A549 (cell line): ENCODE measurements around the gene COPZ1. TPM values are rescaled to one million over a fixed set of nuclear protein-coding genes. Genes with fewer than 3 reads are reported as not detected.

Experiments
- ATAC-seq, 2 experiments: fragments of 200-7000 bp in 1 of 2; fragments of >200 bp in 1 of 2; cut with Nextera tagmentation in 1 of 2; cut with Tn5 transposase in 1 of 2; 3 replicates each; pipeline versions ENCODE4 v1.8.0 to v1.9.1; 2018 to 2020; ENCODE audit warnings: mild to moderate bottlenecking in 1 of 2, moderate library complexity in 1 of 2
- CTCF ChIA-PET: fragments of 300-600 bp; sonication (Branson Sonifier 250); formaldehyde crosslinking; extraction: SDS; loops from one replicate; lab custom pipeline; 2021; ENCODE audit warnings: antibody characterized with exemption, inconsistent platforms; lab: Yijun Ruan, JAX
- POLR2A ChIA-PET: fragments of 350-600 bp; formaldehyde crosslinking; extraction: SDS; loops from one replicate; lab custom pipeline; 2021; ENCODE audit warnings: antibody characterized with exemption, inconsistent platforms; lab: Yijun Ruan, JAX
- DNase-seq, 2 experiments: peaks; one replicate each; pipeline versions ENCODE4 v3.0.0 to v3.0.0-alpha.2; 2011 to 2016; ENCODE audit warnings: low read depth in 1 of 2, low spot score in 1 of 2
- FAIRE-seq: peaks from 2 replicates; lab custom pipeline; 2011; peaks lifted over from hg19 to GRCh38; lab: Jason Lieb, UNC
- H3K27ac ChIP-seq, 2 experiments: fragments of >200 bp; sonication (Bioruptor Twin); formaldehyde crosslinking; 3 replicates each; pipeline ENCODE4 v1.5.1; 2016 to 2017
- H3K4me1 ChIP-seq: fragments of >200 bp; sonication (Bioruptor Twin); formaldehyde crosslinking; 3 replicates; pipeline ENCODE4 v1.6.1; 2016
- H3K4me2 ChIP-seq: fragments of >200 bp; sonication (Bioruptor Twin); formaldehyde crosslinking; 3 replicates; pipeline ENCODE4 v1.6.1; 2016
- H3K4me3 ChIP-seq: fragments of >200 bp; sonication (Bioruptor Twin); formaldehyde crosslinking; 3 replicates; pipeline ENCODE4 v1.5.1; 2016
- H3K9me3 ChIP-seq: fragments of >200 bp; sonication (Bioruptor Twin); formaldehyde crosslinking; 3 replicates; pipeline ENCODE4 v1.6.1; 2016
- CBX8 ChIP-seq: fragments of 200-600 bp; sonication (generic); IDR thresholded peaks from 2 replicates; pipeline ENCODE4 v1.6.1; 2016
- CHD2 ChIP-seq: fragments of 150-350 bp; IDR thresholded peaks from 2 replicates; pipeline ENCODE4 v1.6.1; 2014; ENCODE audit warnings: low read length; ENCODE audit not compliant: partially characterized antibody
- CHD4 ChIP-seq: fragments of 200-600 bp; sonication (generic); IDR thresholded peaks from 2 replicates; pipeline ENCODE4 v1.6.1; 2016; ENCODE audit warnings: antibody characterized with exemption, mild to moderate bottlenecking, borderline replicate concordance
- CTCF ChIP-seq: fragments of >200 bp; sonication (Bioruptor Twin); formaldehyde crosslinking; IDR thresholded peaks from 3 replicates; pipeline ENCODE4 v1.5.1; 2016
- EP300 ChIP-seq, 2 experiments: fragments of >200 bp; sonication (Bioruptor Twin); formaldehyde crosslinking; IDR thresholded peaks; 2 replicates in 1 of 2; 3 replicates in 1 of 2; pipeline ENCODE4 v1.6.1; 2016 to 2017
- FOSB ChIP-seq: fragments of 250-450 bp; sonication (Bioruptor Pico); IDR thresholded peaks from 2 replicates; pipeline ENCODE4 v1.5.0; 2020; ENCODE audit warnings: mild to moderate bottlenecking, moderate library complexity
- FOSL2 ChIP-seq, 2 experiments: fragments of 450-650 bp in 1 of 2; fragments of >200 bp in 1 of 2; sonication (Bioruptor Twin) in 1 of 2; formaldehyde crosslinking; IDR thresholded peaks; 2 replicates each; pipeline versions ENCODE4 v1.5.0 to v1.6.1; 2016 to 2020; ENCODE audit warnings: mild to moderate bottlenecking in 1 of 2, moderate library complexity in 1 of 2
- FOXS1 ChIP-seq: fragments of 250-450 bp; sonication (Bioruptor Pico); IDR thresholded peaks from 2 replicates; pipeline ENCODE4 v1.5.0; 2020; ENCODE audit warnings: mild to moderate bottlenecking, moderate library complexity
- HDAC2 ChIP-seq: fragments of 200-600 bp; sonication (generic); IDR thresholded peaks from 2 replicates; pipeline ENCODE4 v1.6.1; 2016
- HES2 ChIP-seq: fragments of >200 bp; sonication (Bioruptor Twin); formaldehyde crosslinking; IDR thresholded peaks from 2 replicates; pipeline ENCODE4 v1.6.1; 2016
- HOXB5 ChIP-seq: fragments of 250-450 bp; sonication (Bioruptor Pico); IDR thresholded peaks from 2 replicates; pipeline ENCODE4 v1.5.0; 2020; ENCODE audit warnings: mild to moderate bottlenecking, moderate library complexity
- JUN ChIP-seq, 2 experiments: fragments of >200 bp; sonication (Bioruptor Twin); formaldehyde crosslinking; IDR thresholded peaks; 2 replicates in 1 of 2; 3 replicates in 1 of 2; pipeline ENCODE4 v1.6.1; 2016 to 2017
- JUNB ChIP-seq: fragments of >200 bp; sonication (Bioruptor Twin); formaldehyde crosslinking; IDR thresholded peaks from 2 replicates; pipeline ENCODE4 v1.6.1; 2016
- MAX ChIP-seq: IDR thresholded peaks from 2 replicates; pipeline ENCODE4 v1.6.1; 2012
- NFE2L2 ChIP-seq: fragments of 150-350 bp; conservative IDR thresholded peaks from 2 replicates; pipeline ENCODE4 v1.6.1; 2014; ENCODE audit warnings: low read length
- NR3C1 ChIP-seq: fragments of >200 bp; sonication (Bioruptor Twin); formaldehyde crosslinking; IDR thresholded peaks from 3 replicates; pipeline ENCODE4 v1.6.1; 2017
- PBX3 ChIP-seq: IDR thresholded peaks from 2 replicates; pipeline ENCODE4 v1.6.1; 2012
- RAD21 ChIP-seq, 2 experiments: fragments of >200 bp in 1 of 2; sonication (Bioruptor Twin) in 1 of 2; formaldehyde crosslinking in 1 of 2; IDR thresholded peaks in 1 of 2; conservative IDR thresholded peaks in 1 of 2; 2 replicates in 1 of 2; 3 replicates in 1 of 2; pipeline ENCODE4 v1.6.1; 2012 to 2018; ENCODE audit warnings: inconsistent platforms in 1 of 2
- RNF2 ChIP-seq: fragments of 200-600 bp; sonication (generic); IDR thresholded peaks from 2 replicates; pipeline ENCODE4 v1.6.1; 2016; ENCODE audit warnings: low read depth, mild to moderate bottlenecking, antibody characterized with exemption, moderate library complexity, borderline replicate concordance
- SMC3 ChIP-seq: fragments of >200 bp; sonication (Bioruptor Twin); formaldehyde crosslinking; IDR thresholded peaks from 3 replicates; pipeline ENCODE4 v1.6.1; 2018; ENCODE audit warnings: inconsistent platforms
- TFCP2L1 ChIP-seq: fragments of 250-450 bp; sonication (Bioruptor Pico); IDR thresholded peaks from 2 replicates; pipeline ENCODE4 v1.5.0; 2021; ENCODE audit warnings: mild to moderate bottlenecking
- TP53 ChIP-seq: fragments of 250-450 bp; sonication (Bioruptor Pico); IDR thresholded peaks from 2 replicates; pipeline ENCODE4 v1.5.0; 2021; ENCODE audit warnings: mild to moderate bottlenecking, moderate library complexity
- USF2 ChIP-seq: fragments of 450-650 bp; IDR thresholded peaks from 2 replicates; pipeline ENCODE4 v1.6.1; 2014; ENCODE audit warnings: antibody characterized with exemption
- ZC3H11A ChIP-seq: fragments of 450-650 bp; IDR thresholded peaks from 2 replicates; pipeline ENCODE4 v1.6.1; 2014; ENCODE audit warnings: antibody characterized with exemption, mild to moderate bottlenecking
- ZNF302 ChIP-seq: fragments of 250-450 bp; sonication (Bioruptor Pico); IDR thresholded peaks from 2 replicates; pipeline ENCODE4 v1.9.0; 2021; ENCODE audit warnings: inconsistent platforms, mild to moderate bottlenecking, moderate library complexity
- ZSCAN20 ChIP-seq: fragments of 250-450 bp; sonication (Bioruptor Pico); IDR thresholded peaks from 2 replicates; pipeline ENCODE4 v1.8.0; 2022; ENCODE audit warnings: mild to moderate bottlenecking, moderate library complexity
- WGBS: methylation state at CpG from one replicate; pipeline ENCODE4 v1.1.6; 2017; ENCODE audit errors: missing lambda C conversion rate; 5-methylcytosine and 5-hydroxymethylcytosine counted together
- polyA plus RNA-seq, 4 experiments: library from polyadenylated mRNA; depleted of rRNA in 3 of 4; stranded (reverse); fragments of >200 nt; fragmentation: RNase III in 1 of 4; extraction: RNeasy Plus Mini Kit Qiagen cat#74134 plus additional on column Dnase treatment in 1 of 4; gene quantifications; 2 replicates in 3 of 4; 3 replicates in 1 of 4; pipeline ENCODE4 v1.2.3, GENCODE V29; 2011 to 2017

COPZ1 gene
- polyA plus RNA-seq, 2 of the 4 experiments (the other 2 are of a cell fraction): 300 to 613 TPM

GRCh38 chr12:54340846-54341245 is 15.9 kb downstream of the COPZ1 start:
- no peak overlapping the region for H3K4me3 ChIP-seq
- CTCF ChIA-PET: interaction anchor here (0.8 to 5.8 kb wide), 11 partner anchors 7 to 89 kb away, joined by 3 to 52 read pairs (median 6); partner anchors contain the start of gene COPZ1
- no peaks in the 10 kb centered on the region for H3K4me1 ChIP-seq
- TF ChIP-seq ZSCAN20 (CRISPR knock-in tag): no peak
- TF ChIP-seq, all 56 proteins: peak for 0
- Histone ChIP-seq H3K27ac (no peak overlapping the region), H3K4me2 (no peak overlapping the region), H3K9me3 (no peaks in the 10 kb centered on the region)
- no peak for DNase-seq
- FAIRE-seq: no peak
- WGBS: 91% methylated on average over 7 of the region's 7 CpGs
- ATAC-seq: no peak
- POLR2A ChIA-PET: interaction anchor here (1.2 kb wide), 1 partner anchor 18 kb away, joined by 8 read pairs; no protein-coding TSS in a partner anchor

- H3K4me1 ChIP-seq: no peaks in the 10 kb centered on the region
- no peak overlapping the region for H3K27ac ChIP-seq
- H3K4me2 ChIP-seq: no peak overlapping the region
- POLR2A ChIA-PET: interaction anchor here (1.0 to 1.2 kb wide), 2 partner anchors 18 to 27 kb away, joined by 3 to 8 read pairs; no protein-coding TSS in a partner anchor
- TF ChIP-seq JUNB (no peak), EP300 (IDR thresholded peaks at IDR 0.05) (no peak), TP53 (no peak)
- ATAC-seq: no peak
- H3K4me3 ChIP-seq: no peak overlapping the region
- DNase-seq: no peak
- CTCF ChIA-PET: interaction anchor here (0.6 to 5.8 kb wide), 13 partner anchors 8 to 90 kb away, joined by 3 to 52 read pairs (median 6); partner anchors contain the start of gene COPZ1
- WGBS: 95% methylated on average over 9 of the region's 9 CpGs
- FAIRE-seq: no peak
- H3K9me3 ChIP-seq: no peaks in the 10 kb centered on the region
These were observed 16.7 kb downstream of the COPZ1 start for GRCh38 chr12:54341378-54342300.

DNA sequence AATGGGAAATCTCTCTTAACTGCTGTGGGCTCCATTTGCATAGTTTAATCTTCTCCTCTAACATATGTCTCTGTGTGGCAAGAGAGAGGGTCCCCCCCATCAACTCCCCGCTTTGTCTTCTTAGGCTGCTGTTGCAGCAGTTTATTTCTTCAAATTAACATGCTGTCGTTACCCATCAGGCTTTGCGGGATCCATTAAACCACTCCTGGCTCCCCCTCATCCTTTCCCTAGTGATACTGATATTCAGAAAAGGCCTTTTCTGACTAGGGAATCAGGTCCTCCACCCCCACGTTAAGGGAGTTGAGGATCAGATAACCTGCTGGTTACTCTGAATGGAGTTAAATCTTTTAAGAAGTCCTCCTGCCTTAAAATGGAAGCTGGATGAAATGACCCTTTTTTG is 24.1 kb downstream of the COPZ1 start:
- POLR2A ChIA-PET: interaction anchor here (0.5 to 2.1 kb wide), 2 partner anchors 10 to 18 kb away, joined by 6 read pairs; no protein-coding TSS in a partner anchor
- Histone ChIP-seq H3K4me2 (no peak overlapping the region), H3K4me1 (peaks cover 12% of the 10 kb centered on the region; the same call in 1 of the 3 replicates), H3K4me3 (no peak overlapping the region), H3K9me3 (no peaks in the 10 kb centered on the region), H3K27ac (no peak overlapping the region)
- no peak for TF ChIP-seq RAD21 (conservative IDR thresholded peaks at IDR 0.05 in 1 of 2, IDR thresholded peaks at IDR 0.05 in 1 of 2)
- no peak for TF ChIP-seq MAX
- no peak for TF ChIP-seq HDAC2
- no peak for TF ChIP-seq NFE2L2
- TF ChIP-seq FOSL2 (IDR thresholded peaks at IDR 0.05): no peak
- TF ChIP-seq FOSL2 (CRISPR knock-in tag; IDR thresholded peaks at IDR 0.05): no peak
- TF ChIP-seq CBX8: no peak
- TF ChIP-seq JUN (IDR thresholded peaks at IDR 0.05): no peak
- TF ChIP-seq ZC3H11A: no peak
- TF ChIP-seq HES2: no peak
- no peak for TF ChIP-seq NR3C1
- TF ChIP-seq FOXS1 (CRISPR knock-in tag): no peak
- no peak for TF ChIP-seq ZNF302 (CRISPR knock-in tag)
- TF ChIP-seq USF2: no peak
- no peak for TF ChIP-seq HOXB5 (CRISPR knock-in tag)
- WGBS: 98% methylated on average over 4 of the region's 4 CpGs
- CTCF ChIA-PET: interaction anchor here (0.8 to 2.6 kb wide), 3 partner anchors 12 to 55 kb away, joined by 3 to 8 read pairs (median 5); no protein-coding TSS in a partner anchor
- no peak for DNase-seq
- no peak for ATAC-seq
- no peak for FAIRE-seq

- no peaks in the 10 kb centered on the region for H3K9me3 ChIP-seq
- ChIA-PET CTCF (interaction anchor here (0.6 to 5.1 kb wide), 7 partner anchors 12 to 1498 kb away, joined by 3 to 38 read pairs (median 5); no protein-coding TSS in a partner anchor), POLR2A (interaction anchor here (2.1 kb wide), 1 partner anchor 10 kb away, joined by 6 read pairs; no protein-coding TSS in a partner anchor)
- FAIRE-seq: no peak
- H3K4me3 ChIP-seq: no peak overlapping the region
- no peak overlapping the region for H3K4me2 ChIP-seq
- H3K27ac ChIP-seq: no peak overlapping the region
- ATAC-seq: no peak
- peaks cover 12% of the 10 kb centered on the region; the same call in 1 of the 3 replicates for H3K4me1 ChIP-seq
- no peak for DNase-seq
- TF ChIP-seq PBX3 (no peak), FOSB (no peak), ZC3H11A (no peak), CTCF (no peak), CHD2 (no peak), SMC3 (no peak), MAX (no peak), TFCP2L1 (no peak), RNF2 (no peak), CHD4 (no peak)
These were observed 24.7 kb downstream of the COPZ1 start for GRCh38 chr12:54349679-54350078.
